ENCODE data around the gene FARS2. TPM values are rescaled to one million over a fixed set of nuclear protein-coding genes. Genes with fewer than 3 reads are reported as not detected.

Gene FARS2
- total and polyA plus RNA-seq, 2 of the 13 experiments (the other 11 are each of a cell fraction or from before 2014, with no cell fraction given): 15.4 to 26.0 TPM

DNA sequence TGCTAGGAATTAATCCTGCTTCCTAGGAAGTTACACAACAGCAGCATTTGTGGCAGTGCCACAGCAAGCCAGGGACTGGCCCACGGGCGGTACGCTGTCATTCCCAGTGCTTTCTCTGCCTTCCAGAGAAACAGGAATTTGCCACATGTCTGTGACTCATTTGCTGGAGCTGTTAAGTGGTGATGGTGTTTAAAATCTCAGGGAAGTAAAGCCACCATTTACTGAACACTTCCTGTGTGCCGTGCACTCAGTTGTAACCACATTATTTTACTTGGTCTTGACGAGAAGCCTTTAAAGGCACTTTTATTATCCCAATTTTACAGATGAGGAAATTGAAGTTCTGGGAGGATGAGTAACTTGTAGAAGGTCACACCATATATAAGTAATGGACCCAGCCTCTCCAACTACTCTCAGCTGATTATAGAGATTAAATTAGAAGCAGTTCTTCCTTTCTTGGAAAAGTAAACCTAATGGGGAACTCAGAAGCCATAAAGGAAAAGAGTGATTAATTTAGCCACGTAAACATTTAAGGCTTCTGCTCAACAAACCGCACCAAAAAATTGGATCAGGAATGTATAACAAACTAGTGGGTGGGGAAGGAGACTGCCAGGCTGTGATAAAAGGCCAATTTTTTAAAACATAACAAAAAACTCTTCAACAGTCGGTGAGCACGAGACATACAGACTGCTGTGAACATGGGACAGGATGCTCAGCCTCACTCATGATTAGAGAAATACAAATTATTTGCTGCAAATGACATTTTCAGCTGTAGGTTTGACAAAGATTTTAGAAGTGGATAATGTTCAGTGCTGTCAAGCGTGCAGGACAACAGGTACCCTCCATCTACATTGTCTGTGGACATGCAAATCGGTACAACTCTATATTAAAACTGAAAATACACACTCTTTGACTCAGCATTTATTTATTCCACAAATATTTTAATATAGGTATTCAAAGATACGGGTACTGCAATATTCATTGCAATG lies 434.2 kb downstream of the FARS2 start (continued):
- no peak for TF ChIP-seq SYNCRIP (IDR thresholded peaks at IDR 0.05; ENCODE audit: insufficient read depth, low read depth, low read length)
- no peak for TF ChIP-seq ZNF569 (CRISPR knock-in tag; IDR thresholded peaks at IDR 0.05; ENCODE audit: borderline replicate concordance)
- no peak for TF ChIP-seq HNRNPUL1 (IDR thresholded peaks at IDR 0.05; ENCODE audit: low read depth, low read length)

- no peak for TF ChIP-seq ZNF350 (CRISPR knock-in tag; IDR thresholded peaks at IDR 0.05; ENCODE audit: borderline replicate concordance, low read depth)
- no peak for TF ChIP-seq ZNF552 (CRISPR knock-in tag; IDR thresholded peaks at IDR 0.05; ENCODE audit: borderline replicate concordance)
- TF ChIP-seq ZKSCAN8 (CRISPR knock-in tag; IDR thresholded peaks at IDR 0.05; ENCODE audit: borderline replicate concordance): no peak
- no peak for TF ChIP-seq CBX1 (IDR thresholded peaks at IDR 0.05; ENCODE audit: low read depth)
- TF ChIP-seq PRMT3 (CRISPR knock-in tag; IDR thresholded peaks at IDR 0.05; ENCODE audit: borderline replicate concordance, low read depth): no peak
- TF ChIP-seq, protein P1, sequence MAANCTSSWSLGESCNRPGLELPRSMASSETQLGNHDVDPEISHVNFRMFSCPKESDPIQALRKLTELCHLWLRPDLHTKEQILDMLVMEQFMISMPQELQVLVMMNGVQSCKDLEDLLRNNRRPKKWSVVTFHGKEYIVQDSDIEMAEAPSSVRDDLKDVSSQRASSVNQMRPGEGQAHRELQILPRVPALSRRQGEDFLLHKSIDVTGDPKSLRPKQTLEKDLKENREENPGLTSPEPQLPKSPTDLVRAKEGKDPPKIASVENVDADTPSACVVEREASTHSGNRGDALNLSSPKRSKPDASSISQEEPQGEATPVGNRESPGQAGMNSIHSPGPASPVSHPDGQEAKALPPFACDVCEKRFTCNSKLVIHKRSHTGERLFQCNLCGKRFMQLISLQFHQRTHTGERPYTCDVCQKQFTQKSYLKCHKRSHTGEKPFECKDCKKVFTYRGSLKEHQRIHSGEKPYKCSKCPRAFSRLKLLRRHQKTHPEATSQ (CRISPR knock-in tag; IDR thresholded peaks at IDR 0.05; ENCODE audit: borderline replicate concordance): no peak
- TF ChIP-seq ZNF75D (CRISPR knock-in tag; IDR thresholded peaks at IDR 0.05; ENCODE audit: borderline replicate concordance): no peak
- TF ChIP-seq, protein P2, sequence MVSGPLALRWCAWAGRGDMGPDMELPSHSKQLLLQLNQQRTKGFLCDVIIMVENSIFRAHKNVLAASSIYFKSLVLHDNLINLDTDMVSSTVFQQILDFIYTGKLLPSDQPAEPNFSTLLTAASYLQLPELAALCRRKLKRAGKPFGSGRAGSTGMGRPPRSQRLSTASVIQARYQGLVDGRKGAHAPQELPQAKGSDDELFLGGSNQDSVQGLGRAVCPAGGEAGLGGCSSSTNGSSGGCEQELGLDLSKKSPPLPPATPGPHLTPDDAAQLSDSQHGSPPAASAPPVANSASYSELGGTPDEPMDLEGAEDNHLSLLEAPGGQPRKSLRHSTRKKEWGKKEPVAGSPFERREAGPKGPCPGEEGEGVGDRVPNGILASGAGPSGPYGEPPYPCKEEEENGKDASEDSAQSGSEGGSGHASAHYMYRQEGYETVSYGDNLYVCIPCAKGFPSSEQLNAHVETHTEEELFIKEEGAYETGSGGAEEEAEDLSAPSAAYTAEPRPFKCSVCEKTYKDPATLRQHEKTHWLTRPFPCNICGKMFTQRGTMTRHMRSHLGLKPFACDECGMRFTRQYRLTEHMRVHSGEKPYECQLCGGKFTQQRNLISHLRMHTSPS (CRISPR knock-in tag; IDR thresholded peaks at IDR 0.05; ENCODE audit: low read depth): no peak
- TF ChIP-seq ZNF879 (CRISPR knock-in tag; IDR thresholded peaks at IDR 0.05): no peak
- no peak for TF ChIP-seq FOSL1 (CRISPR knock-in tag; IDR thresholded peaks at IDR 0.05; ENCODE audit: borderline replicate concordance)
- no peak for TF ChIP-seq KAT7 (CRISPR knock-in tag; IDR thresholded peaks at IDR 0.05; ENCODE audit: borderline replicate concordance)
- no peak for TF ChIP-seq ZSCAN22 (CRISPR knock-in tag; IDR thresholded peaks at IDR 0.05)
- TF ChIP-seq, protein P3, sequence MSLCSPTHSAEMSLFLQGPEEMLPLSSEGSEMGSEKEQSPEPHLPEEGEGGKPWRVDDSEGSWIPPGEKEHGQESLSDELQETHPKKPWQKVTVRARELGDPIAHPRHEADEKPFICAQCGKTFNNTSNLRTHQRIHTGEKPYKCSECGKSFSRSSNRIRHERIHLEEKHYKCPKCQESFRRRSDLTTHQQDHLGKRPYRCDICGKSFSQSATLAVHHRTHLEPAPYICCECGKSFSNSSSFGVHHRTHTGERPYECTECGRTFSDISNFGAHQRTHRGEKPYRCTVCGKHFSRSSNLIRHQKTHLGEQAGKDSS (CRISPR knock-in tag; IDR thresholded peaks at IDR 0.05; ENCODE audit: borderline replicate concordance, low read depth): no peak
- no peak for TF ChIP-seq ZMAT3 (CRISPR knock-in tag; conservative IDR thresholded peaks at IDR 0.05)
- Histone ChIP-seq H3K27me3 (ENCODE audit: control insufficient read depth in 1 of 2, insufficient read depth in 2 of 2, low read length in 2 of 2) (no peaks in the 10 kb centered on the region), H4K20me1 (ENCODE audit: insufficient read depth, low read length) (no peaks in the 10 kb centered on the region), H3K4me1 (ENCODE audit: insufficient read depth, low read length) (no peaks in the 10 kb centered on the region), H3K79me2 (ENCODE audit: insufficient read depth, low read length) (no peaks in the 10 kb centered on the region), H3K4me3 (replicated peaks in 1 of 3; ENCODE audit: insufficient read depth in 1 of 3, low read depth in 2 of 3, low read length in 3 of 3) (no peak overlapping the region), H3K9ac (ENCODE audit: insufficient read depth, low read depth, low read length) (no peak overlapping the region), H3K9me3 (ENCODE audit: low read length) (no peaks in the 10 kb centered on the region), H3K27ac (ENCODE audit: extremely low read length, insufficient read depth, low read length) (no peak overlapping the region), H3K4me2 (ENCODE audit: low read depth, low read length) (no peak overlapping the region), H3K36me3 (replicated peaks in 1 of 2; ENCODE audit: control insufficient read depth in 1 of 2, insufficient read depth in 2 of 2, low read length in 2 of 2) (no peaks in the 10 kb centered on the region), H2AFZ (ENCODE audit: low read length) (no peak overlapping the region)
- ChIA-PET POLR2A (no interaction called here), CTCF (ENCODE audit: low intra/inter-chr PET ratio, low total read pairs) (no interaction called here)
- intact Hi-C loops (cut with micrococcal nuclease; ENCODE audit: unreplicated experiment) (no loop called here), in situ Hi-C loops (cut with HindIII; ENCODE audit: extremely low pct_ligation_motif_present, low pct_unique_long_range_greater_than_20kb) (no loop called here)
- no peak for ATAC-seq
- FAIRE-seq: no peak
- no peak for DNase-seq (ENCODE audit: low spot score)
- BruUV-seq (replicated peaks): no TSS peak
These were observed 436.2 kb downstream of the FARS2 start for GRCh38 chr6:5697508-5697907.

Data from HepG2 (cell line).